ENCODE data around the gene HMGCLL1.

Gene HMGCLL1

DNA sequence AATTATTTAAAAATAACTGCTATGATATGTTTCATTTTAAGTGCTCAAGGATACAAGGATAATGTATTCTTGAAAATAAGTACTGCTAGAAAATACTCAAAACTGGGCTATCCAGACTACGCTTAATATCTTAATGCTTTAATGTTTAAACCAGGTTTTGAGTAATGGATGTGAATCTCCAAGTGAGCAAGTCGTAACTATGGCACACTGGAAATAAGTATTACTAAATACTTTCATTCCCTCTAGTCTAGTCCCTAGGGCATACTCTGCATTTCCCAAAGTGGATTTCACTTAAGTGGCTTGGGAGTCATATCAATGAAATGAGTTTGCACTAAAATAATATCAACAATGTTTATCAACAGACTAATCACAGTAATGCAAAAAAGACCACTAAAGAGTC lies 48.1 kb downstream of the HMGCLL1 start:
- no peak for DNase-seq

GRCh38 chr6:55528624-55529023 lies 50.4 kb downstream of the HMGCLL1 start:
- DNase-seq = no peak

- no peak for DNase-seq
These were observed 54.6 kb downstream of the HMGCLL1 start for GRCh38 chr6:55524441-55524840.

DNA sequence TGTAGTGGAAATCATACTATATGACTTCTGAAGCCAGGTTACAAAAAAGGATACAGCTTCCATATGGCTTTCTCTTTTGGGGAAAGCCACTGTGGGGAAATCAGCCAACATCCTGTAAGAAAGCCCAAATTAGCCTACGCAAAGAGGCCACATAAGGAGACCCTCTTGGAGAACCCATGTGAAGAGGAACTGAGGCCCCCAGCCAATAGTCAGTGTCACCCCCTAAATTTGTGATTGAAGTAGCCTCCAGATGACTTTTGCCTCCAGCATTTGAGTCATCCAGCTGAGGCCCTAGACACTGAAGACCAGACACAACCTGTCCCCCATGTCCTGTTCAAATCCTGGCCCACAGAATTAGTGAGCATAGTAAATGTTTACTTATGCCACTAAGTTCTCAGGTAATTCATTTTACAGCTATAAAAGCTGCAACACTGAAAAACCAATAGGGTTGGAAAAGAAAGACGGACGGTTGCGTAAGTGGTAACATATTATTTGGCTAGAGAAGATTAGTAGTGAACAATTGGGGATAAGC lies 60.4 kb downstream of the HMGCLL1 start:
- DNase-seq = no peak

DNA sequence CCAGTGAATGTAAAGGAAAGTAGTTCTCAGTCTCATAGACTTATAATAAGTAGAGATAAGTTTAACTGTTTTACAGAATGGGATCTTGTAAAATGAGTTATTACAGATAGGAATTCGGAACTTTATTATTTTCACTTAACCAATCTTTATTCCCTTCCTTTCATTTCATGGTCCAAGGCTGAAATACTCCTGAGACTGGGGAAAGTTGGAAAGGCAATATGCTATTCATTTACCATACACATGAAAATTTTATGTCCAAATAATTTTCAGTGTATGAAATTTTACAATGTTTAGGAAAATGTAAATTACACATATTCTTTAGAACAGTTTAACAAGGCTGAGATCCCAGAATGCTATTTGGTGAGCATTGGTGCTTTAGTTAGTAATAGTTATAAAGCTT lies 62.3 kb downstream of the HMGCLL1 start:
- no peak for DNase-seq

GRCh38 chr6:55512904-55513303 lies 66.1 kb downstream of the HMGCLL1 start:
- no peak for DNase-seq

DNA sequence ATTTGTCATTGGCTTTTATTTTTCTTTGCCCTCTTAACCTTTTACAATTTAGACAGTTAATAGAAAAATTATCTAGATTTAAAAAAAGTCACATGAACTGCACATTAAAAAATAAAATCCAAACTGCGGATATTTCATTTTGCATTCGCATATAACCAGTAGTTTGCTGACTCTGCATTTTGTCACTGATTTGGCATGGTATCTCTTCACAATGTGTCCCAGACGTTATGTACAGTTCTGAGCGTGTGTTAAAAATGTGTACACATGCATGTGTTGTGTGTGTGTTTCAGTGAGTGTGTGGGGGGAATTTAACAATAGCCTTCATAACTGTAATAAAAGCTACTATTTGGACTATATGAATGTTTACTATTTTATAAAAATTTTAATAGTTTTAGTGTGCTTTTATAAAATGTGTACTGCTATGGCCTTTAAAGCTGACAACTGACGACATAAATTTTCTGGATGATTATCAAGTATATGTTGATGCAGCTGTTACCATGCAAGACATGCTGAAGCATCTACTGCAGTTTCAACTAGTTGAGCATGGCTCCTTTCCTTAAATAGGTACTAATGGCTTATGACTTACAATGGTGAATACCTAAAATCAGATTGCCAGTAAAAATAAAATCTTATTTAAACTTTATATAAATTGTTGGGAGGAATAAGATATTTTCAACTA lies 67.7 kb downstream of the HMGCLL1 start:
- DNase-seq = no peak

DNA sequence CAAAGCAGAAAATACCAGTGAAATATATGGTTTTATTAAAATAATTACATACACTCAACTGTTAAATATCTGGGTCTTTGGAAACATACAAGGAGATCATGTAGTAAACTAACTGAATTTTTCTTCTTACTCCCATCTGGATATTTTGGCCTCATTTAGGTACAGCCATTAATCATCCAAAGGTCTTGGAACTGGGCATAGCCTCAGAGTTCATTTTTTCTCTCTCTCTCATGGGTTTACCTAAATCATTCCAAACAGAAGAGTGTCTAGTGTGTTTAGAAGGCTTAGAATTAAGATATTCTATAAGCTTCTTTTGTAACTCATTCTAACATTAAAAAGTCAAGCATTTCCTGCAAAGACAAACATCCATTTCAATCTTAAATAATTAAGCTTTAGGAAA lies 79.4 kb downstream of the HMGCLL1 start:
- no peak for DNase-seq

GRCh38 chr6:55497694-55498093 lies 81.3 kb downstream of the HMGCLL1 start:
- DNase-seq = no peak

DNA sequence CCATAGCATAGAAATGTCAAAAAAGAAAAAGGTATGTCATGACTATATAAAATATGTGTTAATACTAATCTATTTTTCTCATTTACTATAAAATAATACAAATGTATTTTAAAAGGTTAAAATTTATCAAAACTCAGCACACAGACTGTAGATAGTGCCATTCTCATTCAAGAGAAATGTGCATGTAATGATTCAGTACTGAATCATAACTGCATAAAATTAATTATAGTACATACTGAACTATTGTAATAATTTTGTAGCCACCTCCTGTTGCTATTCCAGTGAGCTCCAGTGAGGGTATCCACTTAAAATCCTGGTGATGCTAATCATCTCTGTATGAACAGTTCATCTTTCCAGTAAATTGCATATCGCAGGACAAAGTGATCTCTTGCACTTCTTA lies 82.8 kb downstream of the HMGCLL1 start:
- no peak for DNase-seq

GRCh38 chr6:55495277-55495676 lies 83.7 kb downstream of the HMGCLL1 start:
- no peak for DNase-seq

DNA sequence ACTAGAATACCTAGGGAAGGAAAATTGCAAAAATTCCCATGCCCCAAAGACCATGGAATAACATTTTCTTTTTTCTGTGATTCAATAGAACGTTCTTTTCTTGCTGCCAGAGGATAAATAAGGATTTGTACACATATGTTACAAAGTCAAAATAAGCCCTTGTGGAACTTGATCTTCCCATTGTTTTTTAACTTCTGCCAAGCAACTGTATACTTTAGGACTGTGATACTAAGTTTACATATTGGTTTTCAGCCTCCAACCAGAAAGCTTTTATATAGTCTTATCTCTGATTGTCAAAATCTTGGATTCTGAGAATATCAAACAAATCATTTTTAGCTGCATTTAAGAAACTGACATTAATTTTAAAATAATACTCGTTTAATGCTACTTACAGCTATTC lies 84.6 kb downstream of the HMGCLL1 start:
- DNase-seq = no peak

GRCh38 chr6:55492259-55492658 lies 86.7 kb downstream of the HMGCLL1 start:
- no peak for DNase-seq

- no peak for DNase-seq
These were observed 88.1 kb downstream of the HMGCLL1 start for GRCh38 chr6:55490871-55491270.

- DNase-seq = no peak
These were observed 104.6 kb downstream of the HMGCLL1 start for GRCh38 chr6:55474382-55474781.

DNA sequence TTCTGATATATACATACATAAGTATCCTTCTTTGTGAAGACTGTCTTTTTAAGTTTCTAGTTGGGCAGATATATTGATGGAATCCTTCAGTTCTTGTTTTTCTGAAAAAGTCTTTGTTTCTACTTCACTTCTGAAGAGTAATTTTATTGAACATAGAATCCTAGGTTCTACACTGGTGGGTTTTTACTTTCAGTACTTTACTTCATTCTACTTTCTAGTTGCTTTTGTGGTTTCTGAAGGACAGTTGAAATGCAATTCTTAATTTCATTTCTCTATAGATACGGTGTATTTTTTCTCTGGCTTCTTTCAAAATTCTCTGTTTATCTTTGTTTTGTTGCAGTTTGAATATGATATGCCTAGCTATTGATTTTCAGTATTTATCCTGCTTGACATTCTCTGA lies 105.3 kb downstream of the HMGCLL1 start:
- DNase-seq = no peak

GRCh38 chr6:55469951-55470366 lies 109.0 kb downstream of the HMGCLL1 start:
- no peak for DNase-seq

DNA sequence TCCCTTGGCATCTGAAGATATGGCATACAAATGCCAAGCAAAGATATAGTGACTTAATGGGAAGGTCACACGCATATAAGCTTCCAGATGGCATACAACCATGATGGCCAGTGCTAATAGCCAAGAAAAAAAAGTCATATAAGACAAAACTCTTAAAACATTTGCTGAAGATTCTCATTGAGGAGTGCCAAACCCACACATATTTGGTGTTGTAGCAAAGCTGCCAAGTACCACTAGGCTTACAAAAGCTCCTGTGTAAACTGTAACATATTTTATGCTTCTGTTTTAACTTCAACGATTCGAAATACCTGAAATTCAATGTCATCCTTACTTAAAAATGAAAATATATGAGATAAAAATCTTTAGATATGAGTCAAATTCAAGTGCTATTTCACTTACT lies 123.0 kb downstream of the HMGCLL1 start:
- no peak for DNase-seq

- no peak for DNase-seq
These were observed 129.0 kb downstream of the HMGCLL1 start for GRCh38 chr6:55450005-55450404.

GRCh38 chr6:55449225-55449624 lies 129.8 kb downstream of the HMGCLL1 start:
- no peak for DNase-seq

DNA sequence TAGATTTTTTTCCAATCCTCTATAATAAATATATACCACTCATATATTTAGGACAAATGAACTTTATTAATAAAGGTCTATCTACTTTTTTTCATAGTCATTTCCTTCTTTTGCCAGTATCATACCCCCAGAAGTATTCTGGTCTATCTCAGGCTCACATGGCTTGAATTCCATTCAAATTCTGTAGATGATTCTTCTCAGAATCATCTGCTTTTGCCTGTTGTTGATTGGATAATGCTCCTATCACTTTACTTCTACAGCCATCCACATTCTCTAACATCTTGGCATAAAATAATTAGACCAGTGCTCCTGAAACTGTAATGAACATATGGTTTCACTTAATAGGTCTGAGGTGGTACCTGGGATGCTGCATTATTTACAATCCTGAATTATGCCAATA lies 130.5 kb downstream of the HMGCLL1 start:
- no peak for DNase-seq

GRCh38 chr6:55447891-55448290 lies 131.1 kb downstream of the HMGCLL1 start:
- no peak for DNase-seq

DNA sequence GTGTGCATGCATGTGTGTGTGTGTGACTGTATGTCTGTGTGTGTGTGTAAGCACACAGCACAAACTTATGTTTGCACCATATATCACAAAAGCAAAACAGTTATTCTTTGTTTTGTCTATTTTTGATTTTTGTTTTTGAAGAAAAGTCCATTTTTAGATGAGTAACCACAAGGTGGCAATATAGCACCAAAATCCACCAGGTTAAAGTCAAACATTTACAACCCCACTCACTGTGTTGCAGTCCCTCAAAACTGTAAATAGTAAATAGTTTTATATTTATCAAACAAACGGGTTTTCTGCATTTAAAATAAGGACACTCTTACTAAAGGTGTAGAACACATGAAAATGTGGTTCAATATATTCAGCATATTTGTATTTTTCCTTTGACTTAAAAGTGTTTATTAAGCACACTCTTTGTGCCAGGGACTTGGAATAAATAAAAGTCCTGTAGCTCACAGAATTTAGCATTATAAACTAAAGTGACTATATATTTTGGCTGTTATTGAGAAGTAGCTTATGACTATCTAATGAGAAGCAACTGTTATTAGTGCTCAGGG lies 133.3 kb downstream of the HMGCLL1 start:
- no peak for DNase-seq

GRCh38 chr6:55443238-55444134 lies 135.5 kb downstream of the HMGCLL1 start:
- DNase-seq = no peak
